ENCODE results near the gene CARF.

GRCh38 chr2:202963712-202964111 is 51.6 kb downstream of the CARF start:
- TF ChIP-seq EZH2 (IDR thresholded peaks at IDR 0.05; ENCODE audit: low read length) = no peak
- no peak for TF ChIP-seq CTCF (optimal IDR thresholded peaks at IDR 0.05 in 1 of 3, IDR thresholded peaks at IDR 0.05 in 1 of 3, conservative IDR thresholded peaks at IDR 0.05 in 1 of 3; ENCODE audit: extremely low read depth in 1 of 3, insufficient read depth in 2 of 3, low read length in 3 of 3)
